H9 (cell line): ENCODE data around the gene GRIK1. TPM values are rescaled to one million over a fixed set of nuclear protein-coding genes. Genes with fewer than 3 reads are reported as not detected.

Source experiments
- DNase-seq: peaks from one replicate; pipeline ENCODE4 v3.0.0-alpha.2; 2017
- H2AFZ ChIP-seq: one replicate; pipeline ENCODE4 v1.6.1; 2013; ENCODE audit warnings: mild to moderate bottlenecking, low read length, control low read depth, moderate library complexity
- H2AK5ac ChIP-seq: 2 replicates; pipeline ENCODE4 v1.6.1; 2013; ENCODE audit warnings: low read length, control low read depth, mixed read lengths; ENCODE audit not compliant: insufficient read length
- H2BK120ac ChIP-seq: one replicate; pipeline ENCODE4 v1.6.1; 2013; ENCODE audit warnings: low read depth, mild to moderate bottlenecking, low read length, control low read depth, inconsistent platforms; ENCODE audit not compliant: poor library complexity, severe bottlenecking
- H2BK12ac ChIP-seq: 2 replicates; pipeline ENCODE4 v1.6.1; 2013; ENCODE audit warnings: low read length, control low read depth, mixed read lengths, low read depth; ENCODE audit not compliant: insufficient read length
- H2BK15ac ChIP-seq: 2 replicates; pipeline ENCODE4 v1.6.1; 2013; ENCODE audit warnings: low read depth, low read length, control low read depth
- H2BK20ac ChIP-seq: one replicate; pipeline ENCODE4 v1.6.1; 2013; ENCODE audit warnings: low read depth, mild to moderate bottlenecking, low read length, control low read depth, inconsistent platforms; ENCODE audit not compliant: poor library complexity, severe bottlenecking
- H2BK5ac ChIP-seq: 2 replicates; pipeline ENCODE4 v1.6.1; 2013; ENCODE audit warnings: low read length, control low read depth, mixed read lengths; ENCODE audit not compliant: insufficient read length
- H3K14ac ChIP-seq: 2 replicates; pipeline ENCODE4 v1.6.1; 2013; ENCODE audit warnings: low read length, control low read depth; ENCODE audit not compliant: insufficient read depth
- H3K18ac ChIP-seq: 2 replicates; pipeline ENCODE4 v1.6.1; 2013; ENCODE audit warnings: low read depth, mild to moderate bottlenecking, mixed read lengths, low read length, control low read depth; ENCODE audit not compliant: insufficient read length
- H3K23ac ChIP-seq: 2 replicates; pipeline ENCODE4 v1.6.1; 2013; ENCODE audit warnings: low read length, control low read depth, mixed read lengths, low read depth; ENCODE audit not compliant: insufficient read length
- H3K23me2 ChIP-seq: 2 replicates; pipeline ENCODE4 v1.6.1; 2013; ENCODE audit warnings: low read depth, mild to moderate bottlenecking, mixed read lengths, low read length, control low read depth; ENCODE audit not compliant: insufficient read length, poor library complexity, severe bottlenecking
- H3K27ac ChIP-seq: 2 replicates; pipeline ENCODE4 v1.5.1; 2013; ENCODE audit warnings: low read length, control low read depth, mixed read lengths, low read depth; ENCODE audit not compliant: insufficient read length
- H3K27me3 ChIP-seq: 2 replicates; pipeline ENCODE4 v1.6.1; 2013; ENCODE audit warnings: low read length, control low read depth, inconsistent platforms; ENCODE audit not compliant: insufficient read depth
- H3K4ac ChIP-seq: 2 replicates; pipeline ENCODE4 v1.6.1; 2013; ENCODE audit warnings: low read depth, mild to moderate bottlenecking, control low read depth, inconsistent platforms, low read length, moderate library complexity
- H3K4me1 ChIP-seq: 2 replicates; pipeline ENCODE4 v1.6.1; 2013; ENCODE audit warnings: low read length, control low read depth, inconsistent platforms; ENCODE audit not compliant: insufficient read depth
- H3K4me2 ChIP-seq: 2 replicates; pipeline ENCODE4 v1.6.1; 2013; ENCODE audit warnings: low read length, control low read depth, mixed read lengths; ENCODE audit not compliant: insufficient read length, insufficient read depth
- H3K56ac ChIP-seq: 2 replicates; pipeline ENCODE4 v1.6.1; 2013; ENCODE audit warnings: low read depth, mild to moderate bottlenecking, mixed read lengths, low read length, control low read depth; ENCODE audit not compliant: insufficient read length
- H3K79me1 ChIP-seq: 2 replicates; pipeline ENCODE4 v1.6.1; 2013; ENCODE audit warnings: low read depth, mild to moderate bottlenecking, moderate library complexity, low read length, control low read depth, inconsistent platforms; ENCODE audit not compliant: insufficient read depth, poor library complexity, severe bottlenecking
- H3K79me2 ChIP-seq: 2 replicates; pipeline ENCODE4 v1.6.1; 2013; ENCODE audit warnings: low read length, control low read depth, inconsistent platforms; ENCODE audit not compliant: insufficient read depth
- H3K9ac ChIP-seq: 2 replicates; pipeline ENCODE4 v1.6.1; 2013; ENCODE audit warnings: low read length, control low read depth, mixed read lengths; ENCODE audit not compliant: insufficient read length; ENCODE audit errors: extremely low read depth
- H3K9me3 ChIP-seq: one replicate; pipeline ENCODE4 v1.6.1; 2013; ENCODE audit warnings: low read depth, low read length, inconsistent platforms; ENCODE audit not compliant: control insufficient read depth
- H3T11ph ChIP-seq: one replicate; pipeline ENCODE4 v1.6.1; 2013; ENCODE audit warnings: mild to moderate bottlenecking, low read length, control low read depth, inconsistent platforms
- H4K20me1 ChIP-seq: one replicate; pipeline ENCODE4 v1.6.1; 2013; ENCODE audit not compliant: control insufficient read depth, insufficient read length, insufficient read depth
- H4K5ac ChIP-seq: 2 replicates; pipeline ENCODE4 v1.6.1; 2013; ENCODE audit warnings: low read depth, mild to moderate bottlenecking, mixed read lengths, low read length, control low read depth; ENCODE audit not compliant: insufficient read length
- H4K8ac ChIP-seq: replicated peaks from 2 replicates; pipeline ENCODE4 v1.6.1; 2013; ENCODE audit warnings: low read length, control low read depth, mixed read lengths, low read depth; ENCODE audit not compliant: insufficient read length
- H4K91ac ChIP-seq: 2 replicates; pipeline ENCODE4 v1.6.1; 2013; ENCODE audit warnings: low read depth, mild to moderate bottlenecking, moderate library complexity, mixed read lengths, low read length, control low read depth; ENCODE audit not compliant: insufficient read length
- H3K27ac Mint-ChIP-seq, 3 experiments: 2 replicates in 2 of 3; 3 replicates in 1 of 3; pipeline ENCODE4 v1.8.0; 2020 to 2021; ENCODE audit warnings: mixed read lengths in 3 of 3, mild to moderate bottlenecking in 1 of 3, moderate library complexity in 1 of 3
- H3K27me3 Mint-ChIP-seq: 2 replicates; pipeline ENCODE4 v1.8.0; 2021; ENCODE audit warnings: low read depth, mild to moderate bottlenecking, moderate library complexity, mixed read lengths
- H3K36me3 Mint-ChIP-seq, 3 experiments: 2 replicates in 2 of 3; 3 replicates in 1 of 3; pipeline ENCODE4 v1.8.0; 2020 to 2021; ENCODE audit warnings: low read depth in 3 of 3, mixed read lengths in 3 of 3; ENCODE audit not compliant: insufficient read depth in 1 of 3
- H3K4me1 Mint-ChIP-seq, 2 experiments: 2 replicates each; pipeline ENCODE4 v1.8.0; 2020; ENCODE audit warnings: mixed read lengths in 2 of 2
- H3K4me3 Mint-ChIP-seq, 2 experiments: 2 replicates in 1 of 2; 3 replicates in 1 of 2; pipeline ENCODE4 v1.8.0; 2020 to 2021; ENCODE audit warnings: mild to moderate bottlenecking in 2 of 2, mixed read lengths in 2 of 2, moderate library complexity in 1 of 2
- H3K9me3 Mint-ChIP-seq, 2 experiments: 2 replicates in 1 of 2; 3 replicates in 1 of 2; pipeline ENCODE4 v1.8.0; 2020; ENCODE audit warnings: mild to moderate bottlenecking in 2 of 2, mixed read lengths in 2 of 2, moderate library complexity in 1 of 2
- CTCF ChIP-seq: fragments of 200-600 bp; sonication (generic); conservative IDR thresholded peaks from 3 replicates; pipeline ENCODE4 v1.8.0; 2021; ENCODE audit warnings: antibody characterized with exemption, mild to moderate bottlenecking
- WGBS: extraction: QIAGEN DNeasy Blood & Tissue Kit; methylation state at CpG from one replicate; pipeline ENCODE4 v1.1.7; 2013; ENCODE audit warnings: missing lambda C conversion rate, low lambda C conversion rate, mixed read lengths; ENCODE audit not compliant: insufficient read length; ENCODE audit errors: extremely low coverage; 5-methylcytosine and 5-hydroxymethylcytosine counted together
- total RNA-seq: library from RNA; stranded (reverse); gene quantifications from 2 replicates; pipeline ENCODE4 v1.2.1, GENCODE V29; 2021

Gene GRIK1
- total RNA-seq, 1 experiment from 2014 or later, result not detected

DNA sequence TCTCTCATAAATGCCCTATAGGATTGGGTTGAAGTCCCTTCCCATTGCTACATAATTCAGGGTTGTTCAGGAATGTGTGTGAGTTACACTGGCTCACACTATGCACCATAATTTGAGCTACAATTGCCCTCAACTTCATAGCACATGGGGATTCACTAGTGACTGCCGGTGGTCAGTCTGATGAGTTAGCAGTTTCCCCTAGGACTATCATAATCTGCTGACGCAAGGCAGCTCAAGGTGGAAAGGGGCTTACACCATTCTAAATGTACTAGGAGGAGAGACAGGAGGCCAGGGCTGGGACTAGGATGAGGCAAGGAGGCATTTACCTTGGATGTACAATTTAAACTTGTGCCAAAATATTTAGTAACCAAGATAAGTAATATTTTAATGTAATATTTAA lies 224.7 kb downstream of the GRIK1 start:
- Histone ChIP-seq H3K23me2 (no peaks in the 10 kb centered on the region), H3K56ac (no peak overlapping the region), H3K27me3 (no peaks in the 10 kb centered on the region), H3K9me3 (peaks cover 8% of the 10 kb centered on the region), H4K5ac (no peak overlapping the region), H2BK120ac (no peak overlapping the region), H4K91ac (no peak overlapping the region), H2BK5ac (no peak overlapping the region), H2BK15ac (no peak overlapping the region), H4K20me1 (no peaks in the 10 kb centered on the region), H3K4me1 (no peaks in the 10 kb centered on the region), H4K8ac (no peak overlapping the region), H3K27ac (no peak overlapping the region), H3K14ac (no peak overlapping the region), H2BK20ac (no peak overlapping the region), H3K23ac (no peak overlapping the region), H3K79me1 (no peaks in the 10 kb centered on the region), H3K18ac (no peak overlapping the region), H2BK12ac (no peak overlapping the region), H3K9ac (no peak overlapping the region), H3T11ph (no peak overlapping the region), H3K4ac (no peak overlapping the region), H2AFZ (no peak overlapping the region), H3K79me2 (no peaks in the 10 kb centered on the region), H3K4me2 (no peak overlapping the region), H2AK5ac (no peak overlapping the region)
- Mint-ChIP-seq H3K9me3 (peaks cover 11 to 20% of the 10 kb centered on the region in 2 experiments), H3K4me1 (peaks cover under 1% of the 10 kb centered on the region in 2 experiments; a peak in 2 of 4 replicates), H3K4me3 (no peak overlapping the region), H3K36me3 (peaks cover 6 to 14% (median 11%) of the 10 kb centered on the region in 3 experiments), H3K27ac (no peak overlapping the region), H3K27me3 (no peaks in the 10 kb centered on the region)
- no CpG with 5 or more reads among the region's 2 CpGs for WGBS
- TF ChIP-seq CTCF, result no peak
- no peak for DNase-seq
